ENCODE data around the gene RETREG1.

Gene RETREG1

DNA sequence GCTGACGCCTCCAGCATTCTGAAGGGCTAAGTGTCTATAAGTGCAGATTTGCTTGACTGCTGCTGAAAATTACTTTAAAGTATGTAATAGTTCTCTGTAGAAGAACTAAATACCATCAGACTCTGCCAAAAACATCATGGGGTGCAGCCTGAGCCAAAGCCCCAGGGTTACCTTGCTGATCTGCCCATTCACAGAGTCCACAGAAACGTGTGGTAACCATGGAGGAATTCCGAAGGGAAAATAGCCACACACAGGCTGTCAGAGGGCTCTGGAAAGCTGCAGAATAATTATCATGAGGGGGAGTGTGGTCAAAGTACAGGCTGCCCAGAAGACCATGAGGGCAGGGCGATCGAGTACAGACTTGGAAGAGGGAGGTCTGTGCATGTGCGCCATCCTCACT, 36.4 kb downstream of the RETREG1 start:
- no peak for DNase-seq (ENCODE audit: low read depth)

DNA sequence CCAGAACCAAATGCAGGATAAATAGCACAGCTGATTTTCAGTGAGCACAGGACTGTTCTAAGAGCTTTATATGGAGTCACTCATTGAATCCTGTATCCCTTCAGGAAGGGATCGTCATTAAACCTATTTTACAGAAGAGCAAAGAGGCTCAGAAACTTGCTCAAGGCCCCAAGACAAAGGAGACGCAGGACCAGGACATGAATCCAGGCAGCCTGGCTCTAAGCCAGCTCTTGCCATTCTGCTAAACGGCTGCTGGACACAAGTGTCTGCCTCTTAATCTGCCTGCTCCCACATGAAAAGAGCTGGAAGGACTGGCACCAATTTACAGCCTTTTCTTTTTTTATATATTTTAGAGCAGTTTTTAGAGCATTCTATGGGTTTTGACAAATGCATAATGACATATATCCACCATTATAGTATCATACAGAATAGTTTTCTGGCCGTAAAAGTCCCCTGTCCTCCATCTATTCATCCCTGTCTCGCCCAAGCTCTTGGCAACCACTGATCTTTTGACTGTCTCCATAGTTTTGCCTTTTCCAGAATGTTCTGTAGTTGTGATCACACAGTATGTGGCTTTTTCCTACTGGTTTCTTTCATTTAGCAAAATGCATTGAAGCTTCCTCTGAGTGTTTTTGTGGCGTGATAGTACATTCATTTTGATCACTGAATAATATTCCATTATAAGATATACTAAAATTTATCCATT, 37.5 kb downstream of the RETREG1 start:
- DNase-seq (ENCODE audit: low read depth): no peak

DNA sequence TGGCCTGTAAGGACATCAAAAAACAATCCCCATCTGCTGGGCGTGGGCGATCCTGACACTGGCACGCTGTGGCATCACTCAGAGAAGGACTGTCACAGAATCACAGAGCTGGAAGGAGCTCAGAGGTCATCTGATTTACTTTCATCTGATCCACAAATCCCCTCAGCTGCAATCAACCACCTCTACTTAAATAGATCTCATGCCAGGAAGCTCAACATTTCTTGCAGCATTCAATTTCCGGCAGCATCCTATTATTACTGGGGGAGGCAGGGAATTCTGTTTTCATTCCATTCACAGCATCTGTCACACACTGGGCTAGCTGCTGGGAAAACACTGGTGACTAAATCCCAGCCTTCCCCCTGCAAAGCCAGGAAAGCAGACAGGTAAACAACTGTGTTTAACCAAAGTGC, 38.3 kb downstream of the RETREG1 start:
- no peak for DNase-seq (ENCODE audit: low read depth)

GRCh38 chr5:16577677-16578076, 39.1 kb downstream of the RETREG1 start:
- DNase-seq (ENCODE audit: low read depth): no peak

DNA sequence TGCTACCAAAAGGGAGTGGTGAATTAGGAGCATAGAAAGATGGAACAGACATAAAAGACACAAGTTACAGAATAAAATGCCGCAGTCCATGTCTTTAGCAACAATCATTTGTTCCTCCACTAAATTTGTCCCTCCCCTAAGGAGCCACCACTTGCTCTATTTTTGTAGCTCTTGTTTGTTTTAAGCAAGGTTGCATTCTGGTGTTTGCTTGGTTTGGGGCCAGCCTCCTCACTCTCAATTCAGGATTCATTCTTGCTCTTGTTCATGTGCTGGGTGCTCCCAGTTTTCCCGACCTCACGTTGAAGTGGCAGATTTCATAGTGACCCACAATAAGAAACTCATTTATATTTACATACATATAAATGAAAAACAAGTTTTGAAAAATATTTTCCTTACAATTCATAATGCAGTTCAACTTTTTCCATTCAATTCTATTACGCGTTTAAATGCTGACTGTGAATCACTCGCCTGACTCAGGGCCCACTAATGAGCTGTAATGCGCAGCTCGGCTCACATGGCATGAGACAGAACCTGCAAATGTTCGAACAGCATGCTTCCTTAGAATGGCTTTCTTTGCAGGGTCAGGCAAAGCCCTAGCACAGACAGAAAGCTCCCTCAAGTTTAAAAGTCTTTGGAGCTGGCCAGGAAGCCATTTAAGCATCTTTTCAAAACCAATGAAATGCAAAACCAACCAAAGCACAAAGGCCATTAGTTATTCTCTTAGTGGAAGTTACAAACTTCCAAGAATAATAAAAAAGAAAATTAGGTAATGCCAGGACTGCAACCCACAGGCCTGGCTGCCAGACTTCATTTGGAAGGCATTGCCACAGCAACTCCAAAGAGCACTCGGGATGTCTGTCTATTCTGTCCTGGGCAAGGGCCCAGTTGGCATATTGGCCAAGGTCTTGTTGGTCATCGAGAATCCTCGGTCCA, 41.7 kb downstream of the RETREG1 start:
- DNase-seq (ENCODE audit: low read depth): peak; percentile 58

GRCh38 chr5:16573401-16573800, 43.4 kb downstream of the RETREG1 start:
- DNase-seq (ENCODE audit: low read depth): no peak

GRCh38 chr5:16572289-16573015, 44.3 kb downstream of the RETREG1 start:
- DNase-seq (ENCODE audit: low read depth): no peak

DNA sequence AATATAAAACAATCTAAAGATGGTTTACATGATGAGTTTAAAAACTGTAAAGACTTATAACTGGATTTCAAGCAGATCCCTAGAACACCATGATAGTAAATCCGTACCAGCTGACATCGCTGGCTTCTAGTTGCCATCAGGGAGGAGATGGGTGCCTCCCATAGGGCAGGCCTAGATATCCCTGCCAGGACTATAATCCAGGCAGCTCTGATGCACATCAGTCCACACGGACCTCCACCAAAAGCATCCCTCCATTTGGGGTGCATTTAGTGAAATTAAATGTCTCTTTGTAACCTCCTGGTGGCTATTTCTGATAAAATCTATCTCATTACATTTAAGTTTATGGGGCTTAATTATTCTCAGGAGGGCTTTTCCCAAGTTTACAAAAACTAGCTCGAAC, 45.8 kb downstream of the RETREG1 start:
- DNase-seq (ENCODE audit: low read depth): no peak

- DNase-seq (ENCODE audit: low read depth): no peak
These were observed 46.5 kb downstream of the RETREG1 start for GRCh38 chr5:16570121-16570815.

GRCh38 chr5:16568875-16569580, 47.8 kb downstream of the RETREG1 start:
- DNase-seq (ENCODE audit: low read depth): no peak

- DNase-seq (ENCODE audit: low read depth): no peak
These were observed 49.4 kb downstream of the RETREG1 start for GRCh38 chr5:16567365-16567764.

DNA sequence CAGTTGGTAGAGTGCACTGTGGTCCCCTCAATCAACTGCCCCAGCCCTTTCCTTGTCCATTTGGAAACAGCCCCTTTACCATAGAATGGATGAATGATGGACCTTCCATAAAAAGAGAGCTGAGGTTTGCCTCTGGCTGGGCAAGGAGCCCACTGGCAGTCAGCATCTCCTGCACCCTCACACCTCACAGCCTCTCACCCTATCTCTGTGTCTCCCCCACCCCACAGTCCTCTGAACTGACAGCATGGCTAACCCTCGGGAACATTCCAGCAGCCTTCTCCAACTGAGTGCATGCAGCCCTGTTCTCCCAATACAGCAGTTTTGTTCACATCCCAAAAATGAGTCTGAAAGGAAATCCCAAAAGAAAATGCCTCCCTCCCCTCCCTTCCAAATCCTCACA, 51.7 kb downstream of the RETREG1 start:
- no peak for DNase-seq (ENCODE audit: low read depth)

DNA sequence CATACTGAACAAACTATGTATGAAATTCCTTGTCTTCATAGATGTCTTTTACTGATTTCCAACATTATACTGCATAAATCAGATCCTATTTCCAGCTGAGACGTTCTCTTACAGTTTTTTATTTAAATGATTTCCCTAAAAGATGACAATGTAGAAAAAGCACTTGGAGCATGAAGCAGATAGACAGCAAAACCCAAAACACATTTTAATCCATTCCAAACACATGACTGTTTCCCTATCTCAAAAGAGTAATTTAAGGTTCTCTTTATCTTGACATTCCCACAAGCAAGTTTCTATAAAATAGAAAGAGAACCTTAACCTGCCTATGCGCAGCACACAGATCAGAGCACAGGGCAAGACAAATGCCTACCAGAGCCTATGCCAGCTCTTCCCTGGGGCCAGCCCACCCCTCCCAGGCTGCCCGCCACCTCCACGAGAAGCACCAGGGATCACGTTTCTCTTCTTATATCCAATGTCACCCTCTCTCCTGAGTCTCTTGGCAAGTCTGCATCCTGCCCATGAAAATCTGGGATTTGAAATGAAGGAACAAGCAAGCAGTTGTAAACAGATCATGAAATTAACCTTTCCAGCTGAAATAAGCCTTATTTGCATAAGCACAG, 52.4 kb downstream of the RETREG1 start:
- no peak for DNase-seq (ENCODE audit: low read depth)

GRCh38 chr5:16563686-16564085, 53.1 kb downstream of the RETREG1 start:
- no peak for DNase-seq (ENCODE audit: low read depth)

DNA sequence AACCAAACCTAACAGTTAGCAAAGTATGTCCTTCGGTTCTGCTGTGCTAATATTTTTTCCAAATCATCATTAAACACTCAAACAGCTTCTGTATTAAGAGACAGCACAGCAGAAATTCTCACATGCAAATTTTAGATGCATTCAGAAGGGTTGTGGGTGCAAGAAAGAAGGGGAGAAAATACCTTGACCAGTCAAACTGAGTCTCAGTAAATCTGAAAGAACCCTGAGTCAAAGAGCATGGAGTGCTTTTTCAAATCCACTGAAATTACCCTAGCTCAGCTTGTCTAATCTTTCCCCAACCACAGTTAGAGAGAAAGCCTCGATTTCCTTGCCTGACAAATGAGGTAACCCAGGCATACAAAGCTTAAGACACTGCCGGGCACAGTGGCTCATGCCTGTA, 55.1 kb downstream of the RETREG1 start:
- DNase-seq (ENCODE audit: low read depth): no peak

- no peak for DNase-seq (ENCODE audit: low read depth)
These were observed 57.1 kb downstream of the RETREG1 start for GRCh38 chr5:16559702-16560101.

- no peak for DNase-seq (ENCODE audit: low read depth)
These were observed 57.7 kb downstream of the RETREG1 start for GRCh38 chr5:16558984-16559629.

- DNase-seq (ENCODE audit: low read depth): no peak
These were observed 59.3 kb downstream of the RETREG1 start for GRCh38 chr5:16557477-16557876.

- no peak for DNase-seq (ENCODE audit: low read depth)
These were observed 62.7 kb downstream of the RETREG1 start for GRCh38 chr5:16554110-16554509.

DNA sequence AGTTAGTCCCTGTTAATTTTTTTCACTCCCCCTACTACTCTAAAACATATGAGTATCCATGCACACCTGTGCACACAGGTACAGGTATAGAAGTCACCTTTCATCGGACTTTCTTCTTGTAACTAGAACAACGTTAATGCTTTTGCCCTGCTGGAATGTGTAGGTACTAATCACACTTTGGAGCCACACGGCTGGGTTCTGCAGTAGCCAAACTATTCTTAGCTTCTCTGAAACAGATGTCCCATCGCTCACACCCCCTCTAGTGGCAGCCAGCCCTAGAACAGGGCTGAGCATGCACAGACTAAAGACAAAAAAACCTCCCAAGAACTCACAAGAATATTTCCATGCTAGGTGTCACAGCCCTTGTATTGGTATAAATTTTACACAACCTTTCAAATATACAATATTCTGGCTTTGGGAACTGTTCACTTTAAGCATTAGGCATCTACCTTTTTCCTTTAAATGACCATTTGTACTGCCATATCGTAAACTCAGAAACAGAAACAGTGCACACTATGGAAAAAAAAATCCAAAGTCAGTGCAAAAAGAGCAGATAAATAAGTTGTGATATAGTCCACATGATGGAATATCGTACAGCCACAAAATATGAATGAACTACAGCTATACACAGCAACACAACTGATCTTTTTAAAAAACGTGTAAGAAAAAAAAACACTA, 64.0 kb downstream of the RETREG1 start:
- DNase-seq (ENCODE audit: low read depth): no peak

All from GM04503 (cell line).